GM21367 (cell line): ENCODE data around the gene DIABLO.

Experiments
- ATAC-seq: cut with Tn5 transposase; IDR thresholded peaks from one replicate; pipeline ENCODE4 v1.9.1; 2021; ENCODE audit not compliant: unreplicated experiment

DIABLO gene

DNA sequence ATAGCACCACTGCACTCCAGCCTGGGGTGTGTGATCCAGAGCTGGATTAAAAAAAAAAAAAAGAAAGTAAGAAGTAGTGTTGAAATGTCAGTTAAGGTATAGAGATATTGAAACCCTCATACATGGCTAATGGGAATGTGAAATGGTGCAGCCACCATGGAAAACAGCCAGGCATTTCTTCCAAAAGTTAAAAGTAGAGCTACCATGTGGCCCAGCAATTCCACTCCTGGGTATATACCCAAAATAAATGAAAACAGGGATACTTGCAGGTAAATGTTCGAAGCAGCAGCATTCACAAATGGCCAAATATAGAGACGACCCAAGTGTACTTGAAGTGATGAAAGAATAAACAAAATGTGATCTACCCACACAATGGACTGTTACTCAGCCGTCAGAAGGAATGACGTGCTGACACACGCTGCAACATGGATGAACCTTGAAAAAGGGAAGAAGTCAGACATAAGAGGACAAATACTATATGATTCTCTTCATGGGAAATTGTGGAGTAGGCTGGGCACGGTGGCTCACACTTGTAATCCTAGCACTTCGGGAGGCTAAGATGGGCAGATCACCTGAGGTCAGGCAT is 67.1 kb downstream of the DIABLO start:
- no peak for ATAC-seq
